Chondrocyte (in vitro differentiated cells): ENCODE data around the gene PRR12. TPM values are rescaled to one million over a fixed set of nuclear protein-coding genes. Genes with fewer than 3 reads are reported as not detected.

ENCODE experiments used
- DNase-seq: peaks from one replicate; pipeline ENCODE4 v3.0.0; 2021; ENCODE audit warnings: mixed read lengths, low spot score
- H3K27ac Mint-ChIP-seq: one replicate; pipeline ENCODE4 v1.8.0; 2021; ENCODE audit warnings: mild to moderate bottlenecking, moderate library complexity, mixed read lengths; ENCODE audit not compliant: unreplicated experiment
- H3K27me3 Mint-ChIP-seq: 2 replicates; pipeline ENCODE4 v1.8.0; 2021; ENCODE audit warnings: low read depth, mixed read lengths
- H3K36me3 Mint-ChIP-seq: 2 replicates; pipeline ENCODE4 v1.8.0; 2021; ENCODE audit warnings: low read depth, mixed read lengths
- H3K4me1 Mint-ChIP-seq: 2 replicates; pipeline ENCODE4 v1.8.0; 2021; ENCODE audit warnings: low read depth, mild to moderate bottlenecking, mixed read lengths
- H3K4me3 Mint-ChIP-seq: one replicate; pipeline ENCODE4 v1.8.0; 2021; ENCODE audit warnings: mild to moderate bottlenecking, moderate library complexity, mixed read lengths; ENCODE audit not compliant: unreplicated experiment
- H3K9me3 Mint-ChIP-seq: 2 replicates; pipeline ENCODE4 v1.8.0; 2021; ENCODE audit warnings: low read depth, mixed read lengths
- CTCF ChIP-seq: fragments of 200-600 bp; sonication (generic); IDR thresholded peaks from 2 replicates; pipeline ENCODE4 v1.5.0; 2021; ENCODE audit warnings: antibody characterized with exemption, mild to moderate bottlenecking, moderate library complexity
- total RNA-seq: library from RNA; stranded (reverse); gene quantifications from 3 replicates; pipeline ENCODE4 v1.2.1, GENCODE V29; 2021

Gene PRR12
- total RNA-seq, 1 donor from 2014 or later, result 23.8 TPM

DNA sequence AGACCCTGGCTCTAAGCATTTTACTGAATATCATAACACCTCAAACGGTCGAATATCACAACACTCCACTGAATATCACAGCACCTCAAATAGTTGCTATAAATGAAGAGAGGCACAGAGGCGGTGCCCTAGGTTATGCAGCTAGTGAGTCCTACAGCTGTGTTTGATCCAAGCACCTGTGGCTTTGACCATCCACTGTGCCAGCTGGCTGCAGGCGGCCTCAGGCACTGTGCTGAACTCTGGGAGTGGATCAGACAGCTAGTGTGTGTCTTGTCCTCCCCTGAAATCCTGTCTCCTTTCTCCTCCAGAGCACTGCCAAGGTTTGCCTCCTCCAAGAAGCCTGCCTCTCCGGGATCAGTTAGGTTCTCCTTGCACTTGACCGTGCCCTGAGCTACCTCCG, 18.0 kb upstream of the PRR12 start:
- H3K27me3 Mint-ChIP-seq, result no peaks in the 10 kb centered on the region
- H3K4me3 Mint-ChIP-seq, result no peak overlapping the region
- H3K9me3 Mint-ChIP-seq, result no peaks in the 10 kb centered on the region
- H3K27ac Mint-ChIP-seq, result no peak overlapping the region
- no peaks in the 10 kb centered on the region for H3K36me3 Mint-ChIP-seq
- peaks cover 20% of the 10 kb centered on the region for H3K4me1 Mint-ChIP-seq
- no peak for DNase-seq
- TF ChIP-seq CTCF, result no peak

DNA sequence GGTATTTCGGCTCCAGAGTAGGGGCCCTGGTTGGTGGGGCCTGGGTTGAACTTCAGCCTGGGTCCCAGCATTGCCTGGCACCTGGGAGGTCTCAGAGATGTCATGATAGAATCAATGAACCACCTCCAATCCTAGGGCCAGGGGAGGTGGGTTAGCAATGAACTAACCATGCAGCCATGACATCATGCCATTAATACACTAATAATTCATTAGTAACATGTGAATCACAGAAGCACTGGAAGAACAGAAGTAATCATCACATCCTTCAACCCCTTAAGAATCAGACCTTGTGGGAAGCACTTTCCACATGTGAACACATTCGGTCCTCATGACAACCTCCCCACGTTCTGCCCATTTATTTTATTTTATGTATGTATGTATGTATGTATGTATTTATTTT, 17.6 kb upstream of the PRR12 start:
- no peaks in the 10 kb centered on the region for H3K27me3 Mint-ChIP-seq
- no peak for DNase-seq
- H3K4me1 Mint-ChIP-seq, result peaks cover 16% of the 10 kb centered on the region
- no peaks in the 10 kb centered on the region for H3K36me3 Mint-ChIP-seq
- no peak overlapping the region for H3K27ac Mint-ChIP-seq
- no peak overlapping the region for H3K4me3 Mint-ChIP-seq
- no peak for TF ChIP-seq CTCF
- H3K9me3 Mint-ChIP-seq, result no peaks in the 10 kb centered on the region

DNA sequence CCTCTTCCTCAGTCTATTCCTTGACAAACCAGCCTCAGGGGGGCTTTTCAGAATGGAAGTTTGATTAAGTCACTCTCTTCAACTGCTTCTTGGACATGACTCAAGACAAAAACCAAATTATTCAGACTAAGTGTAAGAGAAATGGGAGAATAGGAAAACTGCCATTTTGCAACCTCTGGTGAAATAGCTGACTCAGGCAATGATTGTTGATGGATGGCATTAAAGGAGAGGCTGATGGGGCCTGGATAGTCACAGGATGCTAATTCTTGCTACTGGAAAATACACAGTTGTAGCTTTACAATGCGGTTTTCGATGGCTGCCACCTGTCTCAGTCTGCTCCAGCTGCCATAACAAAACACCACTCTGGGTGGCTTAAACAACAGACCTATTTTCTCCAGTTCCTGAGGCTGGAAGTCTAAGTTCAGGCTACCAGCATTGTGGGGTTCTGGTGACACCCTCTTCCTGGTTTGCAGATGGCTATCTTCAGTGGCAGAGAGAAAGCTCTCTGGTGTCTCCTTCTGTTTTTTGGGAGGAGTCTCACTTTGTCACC, 16.7 kb upstream of the PRR12 start:
- H3K27ac Mint-ChIP-seq, result no peak overlapping the region
- H3K4me3 Mint-ChIP-seq, result no peak overlapping the region
- no peaks in the 10 kb centered on the region for H3K27me3 Mint-ChIP-seq
- H3K9me3 Mint-ChIP-seq, result no peaks in the 10 kb centered on the region
- no peak for DNase-seq
- H3K36me3 Mint-ChIP-seq, result no peaks in the 10 kb centered on the region
- no peak for TF ChIP-seq CTCF
- peaks cover 22% of the 10 kb centered on the region for H3K4me1 Mint-ChIP-seq

- Mint-ChIP-seq H3K4me3 (peak overlapping the region; percentile 88), H3K9me3 (no peaks in the 10 kb centered on the region), H3K36me3 (no peaks in the 10 kb centered on the region), H3K27me3 (no peaks in the 10 kb centered on the region), H3K4me1 (peaks cover 23% of the 10 kb centered on the region), H3K27ac (no peak overlapping the region)
- DNase-seq, result no peak
- no peak for TF ChIP-seq CTCF
Measured at GRCh38 chr19:49579193-49579592, 11.8 kb upstream of the PRR12 start.

GRCh38 chr19:49579947-49580263, 11.1 kb upstream of the PRR12 start:
- peaks cover 23% of the 10 kb centered on the region for H3K4me1 Mint-ChIP-seq
- no peaks in the 10 kb centered on the region for H3K27me3 Mint-ChIP-seq
- TF ChIP-seq CTCF, result no peak
- peak overlapping the region; percentile 88 for H3K4me3 Mint-ChIP-seq
- H3K36me3 Mint-ChIP-seq, result no peaks in the 10 kb centered on the region
- DNase-seq, result no peak
- H3K9me3 Mint-ChIP-seq, result no peaks in the 10 kb centered on the region
- H3K27ac Mint-ChIP-seq, result peak overlapping the region; percentile 89
